Tibial nerve (tissue), 4 donors: Measurements from ENCODE around the gene ATP1B2. TPM values are rescaled to one million over a fixed set of nuclear protein-coding genes. Genes with fewer than 3 reads are reported as not detected.

Experiments
- DNase-seq, 2 donors: peaks; one replicate each; pipeline ENCODE4 v3.0.0-alpha.2; 2019; ENCODE audit warnings: low spot score in 2 of 2
- H3K27ac ChIP-seq, 4 donors: fragments of 200-600 bp; sonication (generic) in 3 of 4; one replicate each; pipeline ENCODE4 v1.5.1; 2017 to 2019; ENCODE audit warnings: mild to moderate bottlenecking in 1 of 4
- H3K27me3 ChIP-seq, 2 donors: fragments of 200-600 bp; sonication (generic) in 1 of 2; one replicate each; pipeline versions ENCODE4 v1.5.1 to v1.6.0; 2017 to 2019
- H3K36me3 ChIP-seq, 3 donors: fragments of 200-600 bp; sonication (generic); one replicate each; pipeline ENCODE4 v1.5.1; 2018 to 2019
- H3K4me1 ChIP-seq, 4 donors: fragments of 200-600 bp; sonication (generic) in 3 of 4; one replicate each; pipeline ENCODE4 v1.5.1; 2017 to 2019
- H3K4me3 ChIP-seq, 4 donors: fragments of 200-600 bp; sonication (generic) in 3 of 4; one replicate each; pipeline ENCODE4 v1.5.1; 2017 to 2019; ENCODE audit warnings: mild to moderate bottlenecking in 1 of 4, moderate library complexity in 1 of 4
- H3K9me3 ChIP-seq, 4 donors: fragments of 200-600 bp; sonication (generic) in 3 of 4; one replicate each; pipeline ENCODE4 v1.5.1; 2017 to 2019
- CTCF ChIP-seq, 5 experiments: fragments of 200-600 bp in 3 of 5; fragments of 450-650 bp in 2 of 5; sonication (generic) in 3 of 5; IDR thresholded peaks; one replicate each; pipeline ENCODE4 v1.5.1; 2016 to 2019; ENCODE audit warnings: antibody characterized with exemption in 5 of 5, mild to moderate bottlenecking in 3 of 5, moderate library complexity in 2 of 5
- EP300 ChIP-seq, 2 donors: sonication (generic); formaldehyde crosslinking; IDR thresholded peaks; one replicate each; pipeline ENCODE4 v1.6.1; 2017; ENCODE audit warnings: antibody characterized with exemption in 2 of 2, mild to moderate bottlenecking in 1 of 2
- POLR2A ChIP-seq, 2 donors: fragments of 450-650 bp; IDR thresholded peaks; one replicate each; pipeline ENCODE4 v1.6.1; 2017; ENCODE audit warnings: antibody characterized with exemption in 2 of 2, mild to moderate bottlenecking in 2 of 2, moderate library complexity in 2 of 2
- WGBS, 2 donors: methylation state at CpG; one replicate each; pipeline ENCODE4 v1.1.5; 2018; 5-methylcytosine and 5-hydroxymethylcytosine counted together
- total RNA-seq, 4 donors: library from RNA; depleted of rRNA; stranded (reverse); fragments of >200 nt; gene quantifications; one replicate each; pipeline ENCODE4 v1.1.0, GENCODE V29; 2016

ATP1B2 gene
- total RNA-seq, 4 donors from 2014 or later: 1.5 to 3.9 (median 1.9) TPM

GRCh38 chr17:7667656-7668406 lies 17.1 kb downstream of the ATP1B2 start:
- H3K9me3 ChIP-seq: no peaks in the 10 kb centered on the region
- peaks cover 0 to 77% (median 2%) of the 10 kb centered on the region in 3 donors for H3K36me3 ChIP-seq
- H3K4me1 ChIP-seq: no peaks in the 10 kb centered on the region
- H3K27ac ChIP-seq: peak overlapping the region in 2 of 4 donors; percentile 20 to 36
- DNase-seq: no peak
- H3K27me3 ChIP-seq: no peaks in the 10 kb centered on the region
- 39 to 51% methylated on average over 9 to 10 of the region's 10 CpGs for WGBS, 2 donors
- H3K4me3 ChIP-seq: no peak overlapping the region
- TF ChIP-seq EP300 (IDR thresholded peaks at IDR 0.05): no peak
- TF ChIP-seq CTCF (IDR thresholded peaks at IDR 0.05): no peak
- TF ChIP-seq POLR2A (IDR thresholded peaks at IDR 0.05): no peak

GRCh38 chr17:7668482-7668881 lies 17.8 kb downstream of the ATP1B2 start:
- Histone ChIP-seq H3K4me1 (no peaks in the 10 kb centered on the region), H3K9me3 (peaks cover 0 to 5% (median 0%) of the 10 kb centered on the region in 4 donors), H3K27me3 (no peaks in the 10 kb centered on the region), H3K27ac (no peak overlapping the region), H3K36me3 (peaks cover 3 to 84% (median 3%) of the 10 kb centered on the region in 3 donors), H3K4me3 (no peak overlapping the region)
- TF ChIP-seq EP300 (IDR thresholded peaks at IDR 0.05) (no peak), POLR2A (IDR thresholded peaks at IDR 0.05) (no peak), CTCF (IDR thresholded peaks at IDR 0.05) (no peak)
- no peak for DNase-seq
- WGBS, 2 donors: 83 to 90% methylated on average over 7 of the region's 7 CpGs

GRCh38 chr17:7673239-7673638 lies 22.5 kb downstream of the ATP1B2 start:
- no peaks in the 10 kb centered on the region for H3K4me1 ChIP-seq
- peaks cover 9 to 84% (median 28%) of the 10 kb centered on the region in 3 donors for H3K36me3 ChIP-seq
- H3K4me3 ChIP-seq: no peak overlapping the region
- no peak for DNase-seq
- TF ChIP-seq EP300 (IDR thresholded peaks at IDR 0.05) (no peak), POLR2A (IDR thresholded peaks at IDR 0.05) (no peak), CTCF (IDR thresholded peaks at IDR 0.05) (no peak)
- H3K27ac ChIP-seq: no peak overlapping the region
- H3K9me3 ChIP-seq: peaks cover 0 to 10% (median 0%) of the 10 kb centered on the region in 4 donors
- H3K27me3 ChIP-seq: no peaks in the 10 kb centered on the region
- WGBS, 2 donors: 87 to 90% methylated on average over 2 of the region's 2 CpGs

GRCh38 chr17:7674934-7675333 lies 24.2 kb downstream of the ATP1B2 start:
- DNase-seq: no peak
- H3K4me3 ChIP-seq: no peak overlapping the region
- H3K27ac ChIP-seq: no peak overlapping the region
- WGBS, 2 donors: 90 to 91% methylated on average over 12 to 14 of the region's 14 CpGs
- peaks cover 9 to 67% (median 28%) of the 10 kb centered on the region in 3 donors for H3K36me3 ChIP-seq
- H3K9me3 ChIP-seq: peaks cover 0 to 10% (median 0%) of the 10 kb centered on the region in 4 donors
- TF ChIP-seq CTCF (IDR thresholded peaks at IDR 0.05): no peak
- no peak for TF ChIP-seq POLR2A (IDR thresholded peaks at IDR 0.05)
- TF ChIP-seq EP300 (IDR thresholded peaks at IDR 0.05): no peak
- H3K4me1 ChIP-seq: no peaks in the 10 kb centered on the region
- no peaks in the 10 kb centered on the region for H3K27me3 ChIP-seq

GRCh38 chr17:7676533-7676932 lies 25.8 kb downstream of the ATP1B2 start:
- DNase-seq: no peak
- 78 to 91% methylated on average over 5 of the region's 5 CpGs for WGBS, 2 donors
- no peak overlapping the region for H3K27ac ChIP-seq
- H3K27me3 ChIP-seq: no peaks in the 10 kb centered on the region
- no peak overlapping the region for H3K4me3 ChIP-seq
- no peaks in the 10 kb centered on the region for H3K4me1 ChIP-seq
- peaks cover 0 to 10% (median 0%) of the 10 kb centered on the region in 4 donors for H3K9me3 ChIP-seq
- TF ChIP-seq CTCF (IDR thresholded peaks at IDR 0.05) (no peak), EP300 (IDR thresholded peaks at IDR 0.05) (no peak), POLR2A (IDR thresholded peaks at IDR 0.05) (no peak)
- H3K36me3 ChIP-seq: peaks cover 9 to 51% (median 28%) of the 10 kb centered on the region in 3 donors
